GM21515 (cell line): ENCODE measurements around the gene PLA2G2C.
"Not testable (repeated sequence)": the region's sequence is repeated elsewhere in the genome, so short reads cannot be mapped to it uniquely, and the experiment has no call there.

ENCODE experiments used
- ATAC-seq: cut with Tn5 transposase; IDR thresholded peaks from one replicate; pipeline ENCODE4 v1.9.1; 2021; ENCODE audit not compliant: unreplicated experiment

PLA2G2C gene

GRCh38 chr1:20138346-20138745 lies 48.0 kb downstream of the PLA2G2C start:
- no peak for ATAC-seq

- ATAC-seq, result no peak
These were observed 48.7 kb downstream of the PLA2G2C start for GRCh38 chr1:20137604-20138003.

- no peak for ATAC-seq
These were observed 49.3 kb downstream of the PLA2G2C start for GRCh38 chr1:20137055-20137454.

- no peak for ATAC-seq
These were observed 50.1 kb downstream of the PLA2G2C start for GRCh38 chr1:20136249-20136648.

- ATAC-seq, result no peak
These were observed 51.3 kb downstream of the PLA2G2C start for GRCh38 chr1:20134995-20135394.

- not testable (repeated sequence) for ATAC-seq
These were observed 55.8 kb downstream of the PLA2G2C start for GRCh38 chr1:20130518-20130917.

- no peak for ATAC-seq
These were observed 59.4 kb downstream of the PLA2G2C start for GRCh38 chr1:20126806-20127440.

- ATAC-seq, result peak; percentile 51
These were observed 60.1 kb downstream of the PLA2G2C start for GRCh38 chr1:20126041-20126805.

- ATAC-seq, result no peak
These were observed 61.2 kb downstream of the PLA2G2C start for GRCh38 chr1:20125100-20125499.

- ATAC-seq, result no peak
These were observed 61.8 kb downstream of the PLA2G2C start for GRCh38 chr1:20124456-20125057.

GRCh38 chr1:20123722-20124455 lies 62.4 kb downstream of the PLA2G2C start:
- no peak for ATAC-seq

GRCh38 chr1:20120796-20121195 lies 65.5 kb downstream of the PLA2G2C start:
- no peak for ATAC-seq

- no peak for ATAC-seq
These were observed 67.0 kb downstream of the PLA2G2C start, which contains the start of gene PLA2G2D for GRCh38 chr1:20119347-20119746. Gene PLA2G2D (minus strand): TSS chr1:20119536. CDS start chr1:20119498, 38 bp downstream.

GRCh38 chr1:20117236-20117635 lies 69.1 kb downstream of the PLA2G2C start:
- ATAC-seq, result no peak

GRCh38 chr1:20115916-20116315 lies 70.4 kb downstream of the PLA2G2C start:
- ATAC-seq, result no peak

- ATAC-seq, result no peak
These were observed 70.8 kb downstream of the PLA2G2C start for GRCh38 chr1:20115479-20115878.

GRCh38 chr1:20114021-20114648 lies 72.2 kb downstream of the PLA2G2C start:
- ATAC-seq, result no peak
